ENCODE results near the gene MFSD8.

DNA sequence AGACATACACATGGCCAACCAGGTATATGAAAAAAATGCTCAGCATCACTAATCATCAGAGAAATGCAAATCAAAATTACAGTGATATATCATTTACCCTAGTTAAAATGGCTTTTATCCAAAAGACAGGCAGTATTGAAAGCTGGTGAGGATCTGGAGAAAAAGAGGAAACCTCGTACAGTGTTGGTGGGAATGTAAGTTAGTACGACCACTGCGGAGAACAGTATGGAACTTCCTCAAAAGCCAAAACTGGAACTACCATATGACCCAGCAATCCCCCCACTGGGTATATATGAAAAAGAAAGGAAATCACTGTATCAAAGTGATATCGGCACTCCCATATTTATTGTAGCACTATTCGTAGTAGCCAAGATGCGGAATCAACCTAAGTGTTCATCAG lies 23.7 kb upstream of the MFSD8 start:
- TF ChIP-seq CTCF (IDR thresholded peaks at IDR 0.05; ENCODE audit: low read depth, low read length) (no peak), EZH2phosphoT487 (IDR thresholded peaks at IDR 0.05; ENCODE audit: low read depth) (no peak)
